ENCODE results near the gene SCN2A.
A peak's percentile ranks its signal among the peaks of the same experiment; 100 is the strongest.

SCN2A gene

GRCh38 chr2:165203689-165204559 is 35.3 kb upstream of the SCN2A start, which contains the start of gene SCN3A:
SCN3A (minus strand) TSS chr2:165204050; CDS start chr2:165176394, 27,656 bp downstream.
- H3K27ac ChIP-seq, result no peak within 1 kb of the TSS
- no peaks in the 10 kb centered on the region for H3K27me3 ChIP-seq (ENCODE audit: insufficient read depth, low read depth)
- no peak within 1 kb of the TSS for H3K4me3 ChIP-seq (IDR thresholded peaks at IDR 0.05; ENCODE audit: insufficient read depth, low read depth, low read length)
- H3K4me1 ChIP-seq (ENCODE audit: low read depth, poor library complexity, severe bottlenecking), result peaks cover 21% of the 10 kb centered on the region
- no peaks in the 10 kb centered on the region for H3K79me2 ChIP-seq (ENCODE audit: insufficient read depth, low read depth)
- H3K36me3 ChIP-seq (ENCODE audit: insufficient read depth), result no peaks in the 10 kb centered on the region
- H2AFZ ChIP-seq (ENCODE audit: low read depth), result peak within 1 kb of the TSS; percentile 63; the same call in 1 of the 2 replicates
- peak within 1 kb of the TSS; percentile 78 for H3K4me2 ChIP-seq
- no peak within 1 kb of the TSS for H3K9ac ChIP-seq
- peak; percentile 84 for TF ChIP-seq CTCF (conservative IDR thresholded peaks at IDR 0.05; ENCODE audit: low read depth, low read length)
- no peaks in the 10 kb centered on the region for H4K20me1 ChIP-seq (ENCODE audit: insufficient read depth)

GRCh38 chr2:165205865-165206264 is 33.3 kb upstream of the SCN2A start:
- Histone ChIP-seq H3K79me2 (ENCODE audit: insufficient read depth, low read depth) (no peaks in the 10 kb centered on the region), H4K20me1 (ENCODE audit: insufficient read depth) (no peaks in the 10 kb centered on the region), H3K36me3 (ENCODE audit: insufficient read depth) (no peaks in the 10 kb centered on the region), H3K27ac (no peak overlapping the region), H3K4me2 (no peak overlapping the region), H3K4me3 (IDR thresholded peaks at IDR 0.05; ENCODE audit: insufficient read depth, low read depth, low read length) (no peak overlapping the region), H3K4me1 (ENCODE audit: low read depth, poor library complexity, severe bottlenecking) (peaks cover 21% of the 10 kb centered on the region), H3K9ac (no peak overlapping the region), H2AFZ (ENCODE audit: low read depth) (no peak overlapping the region), H3K27me3 (ENCODE audit: insufficient read depth, low read depth) (no peaks in the 10 kb centered on the region)
- no peak for TF ChIP-seq CTCF (conservative IDR thresholded peaks at IDR 0.05; ENCODE audit: low read depth, low read length)

- H3K27me3 ChIP-seq (ENCODE audit: insufficient read depth, low read depth), result no peaks in the 10 kb centered on the region
- H3K9ac ChIP-seq, result no peak overlapping the region
- no peaks in the 10 kb centered on the region for H4K20me1 ChIP-seq (ENCODE audit: insufficient read depth)
- no peak overlapping the region for H3K27ac ChIP-seq
- H3K36me3 ChIP-seq (ENCODE audit: insufficient read depth), result no peaks in the 10 kb centered on the region
- H2AFZ ChIP-seq (ENCODE audit: low read depth), result no peak overlapping the region
- H3K4me3 ChIP-seq (IDR thresholded peaks at IDR 0.05; ENCODE audit: insufficient read depth, low read depth, low read length), result no peak overlapping the region
- H3K4me1 ChIP-seq (ENCODE audit: low read depth, poor library complexity, severe bottlenecking), result peaks cover 16% of the 10 kb centered on the region
- TF ChIP-seq CTCF (conservative IDR thresholded peaks at IDR 0.05; ENCODE audit: low read depth, low read length), result no peak
- no peaks in the 10 kb centered on the region for H3K79me2 ChIP-seq (ENCODE audit: insufficient read depth, low read depth)
- H3K4me2 ChIP-seq, result no peak overlapping the region
Measured at GRCh38 chr2:165208094-165208493, 31.1 kb upstream of the SCN2A start.

GRCh38 chr2:165214093-165214492 is 25.1 kb upstream of the SCN2A start:
- no peak overlapping the region for H3K4me3 ChIP-seq (IDR thresholded peaks at IDR 0.05; ENCODE audit: insufficient read depth, low read depth, low read length)
- no peaks in the 10 kb centered on the region for H3K79me2 ChIP-seq (ENCODE audit: insufficient read depth, low read depth)
- no peaks in the 10 kb centered on the region for H4K20me1 ChIP-seq (ENCODE audit: insufficient read depth)
- H3K27ac ChIP-seq, result no peak overlapping the region
- TF ChIP-seq CTCF (conservative IDR thresholded peaks at IDR 0.05; ENCODE audit: low read depth, low read length), result no peak
- H3K36me3 ChIP-seq (ENCODE audit: insufficient read depth), result no peaks in the 10 kb centered on the region
- no peaks in the 10 kb centered on the region for H3K27me3 ChIP-seq (ENCODE audit: insufficient read depth, low read depth)
- no peak overlapping the region for H2AFZ ChIP-seq (ENCODE audit: low read depth)
- no peak overlapping the region for H3K9ac ChIP-seq
- no peaks in the 10 kb centered on the region for H3K4me1 ChIP-seq (ENCODE audit: low read depth, poor library complexity, severe bottlenecking)
- no peak overlapping the region for H3K4me2 ChIP-seq

Measured in KMS-11 (cell line).